HepG2 (cell line): ENCODE data around the gene NFS1. TPM values are rescaled to one million over a fixed set of nuclear protein-coding genes. Genes with fewer than 3 reads are reported as not detected.

Experiments used
- ATAC-seq: fragments of 200-7000 bp; cut with Tn5 transposase; 3 replicates; pipeline ENCODE4 v1.9.1; 2020; ENCODE audit warnings: mild to moderate bottlenecking, moderate library complexity
- BruUV-seq: library from RNA; stranded (reverse); fragments of 400-500 nt; replicated peaks from 2 replicates; lab custom pipeline; 2021; lab: Mats Ljungman, UMichigan
- CTCF ChIA-PET: fragments of 300-600 bp; formaldehyde crosslinking; extraction: SDS; loops from one replicate; lab custom pipeline; 2021; ENCODE audit warnings: low total read pairs, inconsistent platforms, low intra/inter-chr PET ratio; lab: Yijun Ruan, JAX
- POLR2A ChIA-PET: fragments of 350-600 bp; sonication (Branson Sonifier 250); formaldehyde crosslinking; loops from one replicate; lab custom pipeline; 2020; ENCODE audit warnings: antibody characterized with exemption, inconsistent platforms; lab: Yijun Ruan, JAX
- DNase-seq: peaks from one replicate; pipeline ENCODE4 v3.0.0-alpha.2; 2015; ENCODE audit warnings: low spot score
- FAIRE-seq: peaks from 3 replicates; lab custom pipeline; 2011; peaks lifted over from hg19 to GRCh38; lab: Jason Lieb, UNC
- H2AFZ ChIP-seq: one replicate; pipeline ENCODE4 v1.6.1; 2011; ENCODE audit warnings: low read length, inconsistent platforms
- H3K27ac ChIP-seq: fragments of 300-600 bp; 3 replicates; pipeline ENCODE4 v1.8.0; 2011; ENCODE audit warnings: mixed run types, mild to moderate bottlenecking, mixed read lengths, low read length, inconsistent platforms; ENCODE audit not compliant: insufficient read depth; ENCODE audit errors: extremely low read length
- H3K27me3 ChIP-seq, 2 experiments: fragments of 200-600 bp in 1 of 2; 2 replicates in 1 of 2; 3 replicates in 1 of 2; pipeline versions ENCODE4 v1.6.0 to v1.8.0; 2011; ENCODE audit warnings: low read length in 2 of 2, mild to moderate bottlenecking in 2 of 2, moderate library complexity in 2 of 2, inconsistent platforms in 1 of 2; ENCODE audit not compliant: insufficient read depth in 2 of 2, control insufficient read depth in 1 of 2
- H3K36me3 ChIP-seq, 2 experiments: fragments of 200-600 bp in 1 of 2; replicated peaks in 1 of 2; 2 replicates in 1 of 2; 3 replicates in 1 of 2; pipeline versions ENCODE4 v1.5.1 to v1.8.0; 2011; ENCODE audit warnings: low read length in 2 of 2, inconsistent platforms in 1 of 2; ENCODE audit not compliant: insufficient read depth in 2 of 2, control insufficient read depth in 1 of 2
- H3K4me1 ChIP-seq: 2 replicates; pipeline ENCODE4 v1.5.1; 2012; ENCODE audit warnings: low read length, inconsistent platforms; ENCODE audit not compliant: insufficient read depth
- H3K4me2 ChIP-seq: 2 replicates; pipeline ENCODE4 v1.6.0; 2011; ENCODE audit warnings: low read depth, low read length, inconsistent platforms
- H3K4me3 ChIP-seq, 3 experiments: fragments of 200-600 bp in 1 of 3; sonication (generic), shearing (Covaris generic) in 1 of 3; replicated peaks in 1 of 3; 2 replicates each; pipeline ENCODE4 v1.5.1; 2011 to 2016; ENCODE audit warnings: low read length in 3 of 3, inconsistent platforms in 2 of 3, low read depth in 2 of 3, mild to moderate bottlenecking in 2 of 3, control low read depth in 1 of 3, mixed read lengths in 1 of 3; ENCODE audit not compliant: insufficient read depth in 1 of 3
- H3K79me2 ChIP-seq: one replicate; pipeline ENCODE4 v1.6.1; 2011; ENCODE audit warnings: low read length, inconsistent platforms; ENCODE audit not compliant: insufficient read depth
- H3K9ac ChIP-seq: 2 replicates; pipeline ENCODE4 v1.6.0; 2011; ENCODE audit warnings: mild to moderate bottlenecking, low read depth, low read length, inconsistent platforms; ENCODE audit not compliant: insufficient read depth
- H3K9me3 ChIP-seq: 2 replicates; pipeline ENCODE4 v1.5.1; 2012; ENCODE audit warnings: mild to moderate bottlenecking, low read length
- H4K20me1 ChIP-seq: 2 replicates; pipeline ENCODE4 v1.6.0; 2011; ENCODE audit warnings: inconsistent platforms, mild to moderate bottlenecking, low read length, moderate library complexity; ENCODE audit not compliant: insufficient read depth
- CREM ChIP-seq, 2 experiments: sonication (generic) in 1 of 2; formaldehyde crosslinking in 1 of 2; IDR thresholded peaks; 2 replicates each; pipeline versions ENCODE4 v1.4.0 to v1.6.1; 2016 to 2020; ENCODE audit warnings: antibody characterized with exemption in 1 of 2, mild to moderate bottlenecking in 1 of 2, missing genetic modification reagents in 1 of 2
- DBP ChIP-seq: sonication (generic); formaldehyde crosslinking; IDR thresholded peaks from 2 replicates; pipeline ENCODE4 v1.4.0; 2020; ENCODE audit warnings: missing genetic modification reagents; ENCODE audit errors: not compliant biosample characterization
- ETS1 ChIP-seq: sonication (generic); formaldehyde crosslinking; IDR thresholded peaks from 2 replicates; pipeline ENCODE4 v1.4.0; 2020; ENCODE audit warnings: missing genetic modification reagents
- HBP1 ChIP-seq: IDR thresholded peaks from 2 replicates; pipeline ENCODE4 v1.6.1; 2016; ENCODE audit warnings: low read depth, control low read depth
- HIVEP1 ChIP-seq: sonication (generic); formaldehyde crosslinking; IDR thresholded peaks from 2 replicates; pipeline ENCODE4 v1.4.0; 2020; ENCODE audit warnings: mild to moderate bottlenecking, missing genetic modification reagents
- HNRNPUL1 ChIP-seq: fragments of 200-400 bp; formaldehyde crosslinking; IDR thresholded peaks from 2 replicates; pipeline ENCODE4 v1.6.1; 2017; ENCODE audit warnings: low read depth, mild to moderate bottlenecking, low read length, moderate library complexity
- HOXA3 ChIP-seq: sonication (generic); formaldehyde crosslinking; IDR thresholded peaks from 2 replicates; pipeline ENCODE4 v1.5.0; 2020; ENCODE audit warnings: missing genetic modification reagents
- MEIS2 ChIP-seq: sonication (generic); formaldehyde crosslinking; IDR thresholded peaks from 2 replicates; pipeline ENCODE4 v1.9.0; 2021; ENCODE audit warnings: mild to moderate bottlenecking, missing genetic modification reagents
- MTF2 ChIP-seq: sonication (generic); formaldehyde crosslinking; IDR thresholded peaks from 2 replicates; pipeline ENCODE4 v1.5.0; 2020; ENCODE audit warnings: missing genetic modification reagents, borderline replicate concordance
- MYPOP ChIP-seq: sonication (generic); formaldehyde crosslinking; IDR thresholded peaks from 2 replicates; pipeline ENCODE4 v1.8.1; 2023; ENCODE audit warnings: mild to moderate bottlenecking, moderate library complexity, missing genetic modification reagents
- POGZ ChIP-seq: sonication (generic); formaldehyde crosslinking; IDR thresholded peaks from 2 replicates; pipeline ENCODE4 v1.4.0; 2020; ENCODE audit warnings: mild to moderate bottlenecking, missing genetic modification reagents
- POLR2AphosphoS5 ChIP-seq: IDR thresholded peaks from 2 replicates; pipeline ENCODE4 v1.6.1; 2012; ENCODE audit warnings: low read depth, low read length
- RBM22 ChIP-seq: fragments of 200-400 bp; formaldehyde crosslinking; optimal IDR thresholded peaks from 2 replicates; pipeline ENCODE3; 2017; ENCODE audit warnings: mild to moderate bottlenecking, low read length, moderate library complexity
- SSRP1 ChIP-seq: IDR thresholded peaks from 2 replicates; pipeline ENCODE4 v1.6.1; 2016; ENCODE audit warnings: control low read depth
- TEF ChIP-seq: sonication (generic); formaldehyde crosslinking; IDR thresholded peaks from 2 replicates; pipeline ENCODE4 v1.5.0; 2020; ENCODE audit warnings: missing genetic modification reagents
- ZNF253 ChIP-seq: sonication (generic); formaldehyde crosslinking; IDR thresholded peaks from 2 replicates; pipeline ENCODE4 v1.8.0; 2022; ENCODE audit warnings: mild to moderate bottlenecking, missing genetic modification reagents, borderline replicate concordance
- ZNF3 ChIP-seq: IDR thresholded peaks from 2 replicates; pipeline ENCODE4 v1.7.0; 2017; ENCODE audit warnings: inconsistent platforms
- ZNF34 ChIP-seq: sonication (generic); formaldehyde crosslinking; IDR thresholded peaks from 2 replicates; pipeline ENCODE4 v1.4.0; 2020; ENCODE audit warnings: mild to moderate bottlenecking, missing genetic modification reagents, borderline replicate concordance
- ZNF878 ChIP-seq: sonication (generic); formaldehyde crosslinking; IDR thresholded peaks from 2 replicates; pipeline ENCODE4 v1.8.1; 2023; ENCODE audit warnings: mild to moderate bottlenecking, missing genetic modification reagents, moderate library complexity
- ZSCAN30 ChIP-seq: sonication (generic); formaldehyde crosslinking; IDR thresholded peaks from 2 replicates; pipeline ENCODE4 v1.5.0; 2020; ENCODE audit warnings: mild to moderate bottlenecking, missing genetic modification reagents
- WGBS: methylation state at CpG from one replicate; pipeline ENCODE4 v1.1.6; 2017; ENCODE audit warnings: low lambda C conversion rate; 5-methylcytosine and 5-hydroxymethylcytosine counted together
- in situ Hi-C: cut with HindIII; loops from 2 replicates; pipeline ENCODE4 v1.10.0; 2017; ENCODE audit warnings: low pct_unique_long_range_greater_than_20kb; ENCODE audit not compliant: extremely low pct_ligation_motif_present
- intact Hi-C: fragments of 100-400 bp; cut with micrococcal nuclease; formaldehyde crosslinking; loops from one replicate; pipeline ENCODE4 v1.10.0; 2022; ENCODE audit not compliant: unreplicated experiment
- polyA plus RNA-seq, 8 experiments: library from polyadenylated mRNA; depleted of rRNA in 3 of 8; stranded (reverse) in 7 of 8; unstranded in 1 of 8; fragments of >200 nt; fragmentation: Illumina TruSeq in 4 of 8; extraction: Trizol in 4 of 8; gene quantifications; 2 replicates each; pipeline versions ENCODE4 v1.2.1 to v1.2.3, GENCODE V29; 2011 to 2016; ENCODE audit warnings: low read depth in 4 of 8, missing spikeins in 1 of 8, mixed read lengths in 1 of 8; ENCODE audit not compliant: insufficient read depth in 1 of 8
- total RNA-seq, 5 experiments: library from RNA; depleted of rRNA; stranded (reverse); fragments of >200 nt; fragmentation: Illumina TruSeq; extraction: Trizol; gene quantifications; 2 replicates each; pipeline ENCODE4 v1.2.3, GENCODE V29; 2016; ENCODE audit warnings: low read depth in 1 of 5

Gene NFS1
- total and polyA plus RNA-seq, 2 of the 13 experiments (the other 11 are each of a cell fraction or from before 2014, with no cell fraction given), result 65.9 to 88.1 TPM

- in situ Hi-C loops (no loop called here), intact Hi-C loops (no loop called here)
- peak; percentile 1; the same call in 2 of the 3 replicates for ATAC-seq
- no peaks in the 10 kb centered on the region for H3K27me3 ChIP-seq
- H3K4me2 ChIP-seq, result no peak overlapping the region
- 0 out of 2 replicates have a peak, but pooled peaks cover 5% of the 10 kb centered on the region for H3K4me1 ChIP-seq
- H2AFZ ChIP-seq, result no peak overlapping the region
- H3K36me3 ChIP-seq, result peaks cover 73 to 96% of the 10 kb centered on the region in 2 experiments
- H3K9ac ChIP-seq, result no peak overlapping the region
- no TSS peak for BruUV-seq
- H3K4me3 ChIP-seq, result no peak overlapping the region
- peaks cover 92% of the 10 kb centered on the region for H3K79me2 ChIP-seq
- peaks cover 100% of the 10 kb centered on the region for H4K20me1 ChIP-seq
- no peak overlapping the region for H3K27ac ChIP-seq
- ChIA-PET POLR2A (interaction anchor here (0.6 to 23.6 kb wide), 11 partner anchors 6 to 103 kb away, joined by 3 to 319 read pairs (median 5); partner anchors contain the start of genes NFS1, RBM39, ROMO1 and SPAG4), CTCF (no interaction called here)
- FAIRE-seq, result no peak
- no peak for DNase-seq
- WGBS, result 97% methylated on average over 12 of the region's 12 CpGs
- H3K9me3 ChIP-seq, result no peaks in the 10 kb centered on the region
- TF ChIP-seq SSRP1 (CRISPR knock-in tag), result peak; percentile 89; the same call in 1 of the 2 replicates
- TF ChIP-seq ZSCAN30, result peak; percentile 57; the same call in 1 of the 2 replicates
- TF ChIP-seq HBP1 (CRISPR knock-in tag), result 0 out of 2 replicates have a peak, but pooled peaks have one; percentile 29
- no peak for TF ChIP-seq POGZ (CRISPR knock-in tag)
- TF ChIP-seq TEF (CRISPR knock-in tag), result no peak
- 0 out of 2 replicates have a peak, but pooled peaks have one; percentile 42 for TF ChIP-seq HIVEP1
- TF ChIP-seq RBM22, result peak; percentile 89
- no peak for TF ChIP-seq MTF2 (CRISPR knock-in tag)
- TF ChIP-seq ZNF34 (CRISPR knock-in tag), result no peak
- TF ChIP-seq HOXA3 (CRISPR knock-in tag), result no peak
- no peak for TF ChIP-seq HNRNPUL1
- peak; percentile 39; the same call in 1 of the 2 replicates for TF ChIP-seq POLR2AphosphoS5
- no peak for TF ChIP-seq MYPOP (CRISPR knock-in tag)
- TF ChIP-seq ZNF878, result no peak
- TF ChIP-seq ETS1 (CRISPR knock-in tag), result no peak
- no peak for TF ChIP-seq MEIS2 (CRISPR knock-in tag)
- TF ChIP-seq ZNF3, result no peak
- no peak; the same call in 1 of the 2 replicates for TF ChIP-seq ZNF253 (CRISPR knock-in tag)
- no peak for TF ChIP-seq DBP (CRISPR knock-in tag)
- no peak for TF ChIP-seq CREM (IDR thresholded peaks at IDR 0.05)
- no peak for TF ChIP-seq CREM (CRISPR knock-in tag; IDR thresholded peaks at IDR 0.05)
Observed at GRCh38 chr20:35718972-35719635, 20.0 kb upstream of the NFS1 start.
